Esophagus squamous epithelium (tissue), 4 donors: Measurements from ENCODE around the gene LRRC8C.

ENCODE experiments used
- POLR2A ChIP-seq, 4 donors: fragments of 450-650 bp; IDR thresholded peaks; one replicate each; pipeline ENCODE4 v1.6.1; 2017; ENCODE audit warnings: antibody characterized with exemption in 4 of 4, mild to moderate bottlenecking in 4 of 4, moderate library complexity in 3 of 4
- TF ChIP-seq, protein P1 (sequence below), 6 experiments: fragments of 450-650 bp in 4 of 6; fragments of 200-600 bp in 2 of 6; sonication (generic) in 2 of 6; IDR thresholded peaks; one replicate each; pipeline ENCODE4 v1.5.1; 2016 to 2019; ENCODE audit warnings: antibody characterized with exemption in 6 of 6, mild to moderate bottlenecking in 4 of 6, moderate library complexity in 4 of 6

DNA sequence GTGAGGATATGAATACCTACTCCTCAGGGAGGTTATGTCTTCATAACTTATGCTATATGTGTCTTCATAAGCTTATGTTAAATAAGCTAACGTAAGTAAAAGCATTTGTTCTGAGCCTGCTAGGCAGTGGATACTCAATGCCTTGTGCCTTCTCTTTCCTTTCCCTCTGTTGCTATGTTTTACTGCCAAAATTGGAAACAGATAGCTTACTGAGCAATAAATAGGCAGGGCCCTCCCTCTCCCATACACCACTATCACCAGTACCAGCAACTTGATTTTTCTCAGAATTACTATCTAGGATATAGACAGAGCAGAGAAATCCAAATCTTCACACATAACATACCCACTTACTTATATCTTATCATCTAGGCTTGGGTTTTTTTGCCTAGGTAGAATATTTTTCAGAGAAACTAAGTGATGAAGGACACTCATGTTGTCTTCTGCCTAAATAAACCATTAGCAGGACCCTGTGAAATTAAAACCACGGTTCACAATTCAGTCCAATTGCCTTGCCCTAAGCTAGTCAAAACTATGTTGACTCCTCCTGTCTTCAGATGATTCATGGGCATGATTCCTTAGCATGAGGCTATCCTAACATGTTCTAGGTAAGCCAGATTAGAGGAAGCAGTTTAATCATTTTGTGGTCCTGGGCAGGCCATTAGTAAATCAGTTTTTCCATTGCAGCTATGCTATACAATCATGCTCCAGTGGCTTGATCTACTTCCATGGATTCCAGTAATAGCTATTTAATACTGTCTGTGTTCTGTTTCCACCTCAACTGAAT is 15.9 kb upstream of the LRRC8C start:
- no peak for TF ChIP-seq POLR2A (IDR thresholded peaks at IDR 0.05)
- TF ChIP-seq, protein P1, sequence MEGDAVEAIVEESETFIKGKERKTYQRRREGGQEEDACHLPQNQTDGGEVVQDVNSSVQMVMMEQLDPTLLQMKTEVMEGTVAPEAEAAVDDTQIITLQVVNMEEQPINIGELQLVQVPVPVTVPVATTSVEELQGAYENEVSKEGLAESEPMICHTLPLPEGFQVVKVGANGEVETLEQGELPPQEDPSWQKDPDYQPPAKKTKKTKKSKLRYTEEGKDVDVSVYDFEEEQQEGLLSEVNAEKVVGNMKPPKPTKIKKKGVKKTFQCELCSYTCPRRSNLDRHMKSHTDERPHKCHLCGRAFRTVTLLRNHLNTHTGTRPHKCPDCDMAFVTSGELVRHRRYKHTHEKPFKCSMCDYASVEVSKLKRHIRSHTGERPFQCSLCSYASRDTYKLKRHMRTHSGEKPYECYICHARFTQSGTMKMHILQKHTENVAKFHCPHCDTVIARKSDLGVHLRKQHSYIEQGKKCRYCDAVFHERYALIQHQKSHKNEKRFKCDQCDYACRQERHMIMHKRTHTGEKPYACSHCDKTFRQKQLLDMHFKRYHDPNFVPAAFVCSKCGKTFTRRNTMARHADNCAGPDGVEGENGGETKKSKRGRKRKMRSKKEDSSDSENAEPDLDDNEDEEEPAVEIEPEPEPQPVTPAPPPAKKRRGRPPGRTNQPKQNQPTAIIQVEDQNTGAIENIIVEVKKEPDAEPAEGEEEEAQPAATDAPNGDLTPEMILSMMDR (IDR thresholded peaks at IDR 0.05) = no peak
